HG02798 (cell line): Measurements from ENCODE around the gene CIART.
"Not testable (repeated sequence)": the region's sequence is repeated elsewhere in the genome, so short reads cannot be mapped to it uniquely, and the experiment has no call there.

Experiments
- ATAC-seq: cut with Tn5 transposase; IDR thresholded peaks from one replicate; pipeline ENCODE4 v1.9.1; 2021; ENCODE audit warnings: mild to moderate bottlenecking; ENCODE audit not compliant: unreplicated experiment, poor library complexity

CIART gene

DNA sequence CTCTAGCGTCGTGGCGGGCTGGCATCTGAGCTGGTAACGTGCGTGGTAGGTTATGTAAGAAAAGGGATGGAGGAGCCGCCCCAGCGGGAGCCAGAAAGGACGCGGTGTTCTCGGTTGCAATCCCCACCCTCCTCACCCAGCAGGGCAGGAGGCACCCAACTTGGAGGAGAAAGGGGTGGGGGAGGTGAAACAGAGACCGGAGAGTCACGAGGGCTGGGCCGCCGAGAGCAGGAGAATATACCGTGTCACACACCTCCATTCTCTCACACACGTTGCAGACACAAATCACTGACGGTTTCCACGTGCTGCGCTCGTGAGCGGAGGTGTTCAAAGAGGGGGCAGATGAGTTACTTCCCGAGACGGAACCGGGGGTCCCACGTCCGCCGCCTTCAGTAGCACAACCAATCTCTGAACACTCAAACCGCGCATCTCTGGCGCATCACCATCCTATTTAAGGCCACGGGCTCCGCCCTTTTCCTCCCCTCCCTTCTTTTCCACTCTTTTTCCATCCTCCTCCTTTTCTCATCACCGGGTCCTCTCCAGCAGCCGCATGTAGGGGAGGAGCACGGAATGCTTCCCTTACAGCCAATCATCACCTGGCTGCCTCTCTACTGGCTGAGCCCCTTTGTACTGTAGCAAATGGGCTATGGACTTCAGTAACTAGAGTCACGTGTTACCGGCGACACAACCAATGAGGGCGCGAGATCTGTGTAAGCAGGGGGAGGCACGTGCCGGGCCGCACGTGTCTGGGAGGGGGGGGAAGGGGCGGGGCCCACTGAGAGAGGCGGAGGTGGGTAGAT, at the start of gene CIART:
TSS of gene CIART (plus strand) at position 797 of the 800 bp plus-strand sequence. CDS start 714 bp downstream, outside the sequence.
- peak; percentile 77 for ATAC-seq

- ATAC-seq: not testable (repeated sequence)
Observed at GRCh38 chr1:150232921-150233320, 49.4 kb upstream of the CIART start.

DNA sequence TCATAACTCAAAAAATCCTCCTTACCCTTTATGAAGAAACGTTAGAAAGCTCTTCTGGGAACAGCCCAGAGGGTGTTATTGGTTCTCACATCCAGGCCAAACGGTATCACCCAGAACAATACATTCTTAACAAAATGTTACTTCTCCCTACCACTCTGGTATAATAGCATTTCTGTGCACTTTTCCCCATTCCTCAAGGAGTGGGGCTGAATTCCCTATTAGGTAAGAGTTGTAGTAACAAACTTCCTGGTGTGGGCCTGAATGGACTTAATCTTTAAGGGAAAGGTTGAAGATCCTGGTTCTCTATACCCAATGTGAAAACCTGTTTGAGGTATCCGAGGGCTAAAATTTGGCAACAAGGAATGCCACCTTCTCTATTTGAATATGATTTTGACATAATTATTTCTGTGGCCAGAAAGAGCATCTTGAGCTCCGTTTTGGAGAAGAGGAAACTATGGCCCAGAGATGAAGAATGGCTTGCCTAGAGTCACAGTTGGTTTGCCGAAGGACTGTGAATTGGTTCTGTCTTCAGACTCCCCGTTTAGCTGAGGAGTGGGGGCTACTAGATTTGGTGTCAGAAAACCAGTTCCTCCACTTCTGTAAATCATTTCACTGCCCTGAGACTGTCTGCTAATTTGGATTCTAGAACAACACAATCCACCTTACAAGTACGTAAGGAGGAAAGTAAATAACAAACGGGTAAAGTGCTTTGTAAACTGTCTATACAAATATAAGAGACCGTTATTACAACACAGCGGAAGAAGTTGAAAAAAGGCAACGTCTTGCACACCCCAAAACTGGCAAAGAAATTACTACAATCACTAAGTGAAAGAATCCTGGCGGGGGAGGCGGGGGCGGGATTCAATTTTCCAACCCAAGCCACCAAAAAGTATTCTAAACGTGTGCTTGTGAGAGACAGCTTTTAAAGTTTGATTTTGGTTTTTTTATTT, 48.7 kb upstream of the CIART start:
- no peak for ATAC-seq

- ATAC-seq: no peak
Observed at GRCh38 chr1:150234309-150234565, 48.1 kb upstream of the CIART start.

DNA sequence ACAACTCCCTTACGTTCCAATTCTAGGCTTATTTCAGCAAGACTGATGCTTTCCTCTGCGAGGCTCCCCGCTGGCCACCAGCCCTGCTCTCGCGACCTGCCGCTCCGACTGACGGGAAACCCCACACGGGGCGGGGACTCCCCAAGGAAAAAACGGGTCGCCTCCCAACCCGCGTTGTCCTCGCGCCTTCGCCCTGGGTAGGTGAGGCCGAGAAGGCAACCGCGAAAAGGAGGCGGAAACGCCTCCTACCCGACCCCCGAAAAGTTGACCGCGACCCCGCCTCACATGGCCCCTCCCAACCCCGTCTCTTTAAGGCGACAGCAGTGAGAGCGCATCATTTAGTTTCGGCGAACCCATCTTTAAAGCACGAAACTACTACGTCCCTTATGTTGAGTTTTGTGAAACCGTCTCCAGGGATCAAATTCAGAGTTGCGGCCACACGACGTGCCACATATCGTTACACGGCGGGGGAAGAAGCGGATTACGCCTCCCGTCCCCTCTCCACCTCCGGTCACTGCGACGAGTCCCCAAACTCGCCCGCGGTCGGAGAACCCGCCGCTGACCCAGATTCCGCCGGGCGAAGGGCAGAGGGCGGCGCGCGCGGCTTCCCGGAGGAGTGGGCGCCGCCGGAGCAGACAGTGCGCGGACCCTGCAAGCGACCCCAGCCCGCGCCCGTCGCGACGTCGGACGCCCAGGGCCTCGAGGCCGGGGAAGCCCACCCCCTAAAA, 47.6 kb upstream of the CIART start:
- ATAC-seq: peak; percentile 59

GRCh38 chr1:150235294-150235851, 47.0 kb upstream of the CIART start:
- ATAC-seq: peak; percentile 3

DNA sequence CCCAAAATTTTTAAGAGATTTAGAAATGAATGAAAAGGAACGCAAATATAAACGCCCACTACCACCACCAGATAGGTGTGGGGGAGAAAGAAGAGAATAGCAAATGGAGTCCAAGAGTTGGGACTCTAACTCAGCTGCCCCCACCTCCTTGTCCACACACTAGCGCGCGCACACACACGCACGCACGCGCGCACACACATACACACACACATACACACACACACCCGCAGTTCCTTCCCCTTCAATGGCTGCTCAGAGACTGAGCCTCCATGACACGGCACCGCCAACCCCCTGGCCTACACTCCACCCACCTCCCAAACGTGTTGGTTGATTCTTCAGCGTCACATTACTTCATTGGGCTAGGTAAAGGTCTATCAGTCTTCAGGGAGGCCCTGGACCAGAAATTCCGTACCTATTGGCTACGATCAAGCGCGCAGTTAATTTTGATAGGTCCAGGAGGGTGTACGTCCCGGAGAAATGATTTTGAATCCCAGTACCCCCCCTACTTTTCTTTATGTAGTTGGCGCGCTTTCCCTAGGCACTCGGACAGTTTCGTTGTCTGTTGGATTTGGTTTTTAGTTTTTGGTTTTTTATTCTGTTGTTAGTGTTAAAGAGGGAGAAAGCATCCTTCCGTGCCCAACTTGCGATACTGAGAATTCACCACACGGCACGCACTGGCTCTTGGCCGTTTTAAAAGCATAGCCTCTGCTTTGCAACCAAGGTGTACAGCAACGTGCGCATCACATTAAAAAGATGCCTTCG, 46.3 kb upstream of the CIART start, which contains the start of gene ANP32E:
TSS of gene ANP32E (minus strand) at position 261 of the 762 bp plus-strand sequence. CDS start 326 bp downstream, outside the sequence.
- ATAC-seq: peak; percentile 90

DNA sequence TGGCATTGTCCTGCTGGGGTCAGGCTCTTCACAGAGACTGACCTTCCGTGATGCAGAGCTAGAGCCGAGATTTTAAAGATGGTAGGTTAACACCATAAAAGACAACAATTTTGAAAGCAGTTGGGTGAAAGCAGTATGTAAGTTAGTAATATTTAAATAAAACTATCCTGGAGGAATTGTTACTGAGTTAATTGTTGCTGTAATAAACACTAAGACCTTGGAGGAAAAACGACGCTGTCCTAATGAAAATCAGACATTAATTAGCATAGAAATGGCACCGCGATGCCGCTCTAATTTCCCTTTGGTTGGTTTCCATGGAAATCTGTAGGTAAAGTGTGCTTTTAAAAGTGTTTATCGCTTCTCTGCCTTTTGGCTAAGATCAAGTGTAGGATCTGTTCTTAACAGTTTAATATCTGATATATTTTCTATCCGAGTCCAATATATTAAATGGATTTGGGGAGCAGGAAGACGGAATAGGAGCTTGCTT, 45.7 kb upstream of the CIART start:
- ATAC-seq: no peak

- not testable (repeated sequence) for ATAC-seq
Observed at GRCh38 chr1:150237176-150237575, 45.2 kb upstream of the CIART start.

DNA sequence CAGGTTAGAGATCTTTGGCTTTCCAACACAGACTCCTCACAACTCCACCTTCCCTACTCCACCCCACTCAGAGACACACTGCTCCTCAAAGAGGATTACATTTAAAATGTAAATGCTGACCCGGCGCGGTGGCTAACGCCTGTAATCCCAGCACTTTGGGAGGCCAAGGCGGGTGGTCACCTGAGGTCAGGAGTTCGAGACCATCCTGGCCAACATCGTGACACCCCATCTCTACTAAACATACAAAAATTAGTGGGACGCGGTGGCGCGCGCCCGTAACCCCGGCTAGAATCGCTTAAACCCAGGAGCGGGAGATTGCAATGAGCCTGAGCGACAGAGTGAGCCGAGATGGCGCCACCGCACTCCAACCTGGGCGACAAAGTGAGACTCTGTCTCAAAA, 44.6 kb upstream of the CIART start:
- no peak for ATAC-seq

DNA sequence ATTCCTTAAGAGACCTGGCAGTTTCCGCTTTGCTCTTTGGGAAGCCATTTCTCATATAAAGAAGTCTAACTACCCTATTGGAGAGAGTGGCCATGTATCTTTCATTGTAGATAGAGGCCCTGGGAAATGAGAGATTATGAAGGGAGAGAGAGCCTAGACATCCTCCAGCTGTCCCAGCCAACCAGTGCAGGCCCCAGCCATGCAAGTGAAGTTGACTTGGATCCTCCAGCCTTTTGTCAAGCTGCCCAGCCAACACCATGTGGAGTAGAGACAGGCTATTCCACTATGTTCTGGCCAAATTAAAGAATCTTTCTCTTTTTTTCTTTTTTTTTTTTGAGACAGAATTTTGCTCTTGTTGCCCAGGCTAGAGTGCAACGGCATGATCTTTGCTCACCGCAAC, 39.4 kb upstream of the CIART start:
- ATAC-seq: no peak

- ATAC-seq: no peak
Observed at GRCh38 chr1:150249936-150250335, 32.4 kb upstream of the CIART start.

DNA sequence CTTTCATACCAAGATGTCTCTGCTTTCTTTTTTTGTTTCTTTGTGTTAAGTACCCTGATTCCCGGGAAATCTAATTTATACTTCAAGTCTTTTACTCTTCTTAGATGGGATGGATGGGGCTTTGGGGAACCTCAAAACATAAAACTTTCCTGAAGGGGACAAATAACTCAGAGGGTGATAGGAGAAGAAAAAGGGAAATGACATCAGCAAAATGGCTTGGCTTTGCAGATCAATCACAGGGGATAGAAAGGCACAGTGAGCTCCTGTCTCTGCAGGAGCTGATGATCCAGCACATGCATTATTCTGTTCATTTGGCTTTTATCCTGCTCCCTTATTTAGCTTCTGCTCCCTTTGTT, 26.2 kb upstream of the CIART start:
- no peak for ATAC-seq

DNA sequence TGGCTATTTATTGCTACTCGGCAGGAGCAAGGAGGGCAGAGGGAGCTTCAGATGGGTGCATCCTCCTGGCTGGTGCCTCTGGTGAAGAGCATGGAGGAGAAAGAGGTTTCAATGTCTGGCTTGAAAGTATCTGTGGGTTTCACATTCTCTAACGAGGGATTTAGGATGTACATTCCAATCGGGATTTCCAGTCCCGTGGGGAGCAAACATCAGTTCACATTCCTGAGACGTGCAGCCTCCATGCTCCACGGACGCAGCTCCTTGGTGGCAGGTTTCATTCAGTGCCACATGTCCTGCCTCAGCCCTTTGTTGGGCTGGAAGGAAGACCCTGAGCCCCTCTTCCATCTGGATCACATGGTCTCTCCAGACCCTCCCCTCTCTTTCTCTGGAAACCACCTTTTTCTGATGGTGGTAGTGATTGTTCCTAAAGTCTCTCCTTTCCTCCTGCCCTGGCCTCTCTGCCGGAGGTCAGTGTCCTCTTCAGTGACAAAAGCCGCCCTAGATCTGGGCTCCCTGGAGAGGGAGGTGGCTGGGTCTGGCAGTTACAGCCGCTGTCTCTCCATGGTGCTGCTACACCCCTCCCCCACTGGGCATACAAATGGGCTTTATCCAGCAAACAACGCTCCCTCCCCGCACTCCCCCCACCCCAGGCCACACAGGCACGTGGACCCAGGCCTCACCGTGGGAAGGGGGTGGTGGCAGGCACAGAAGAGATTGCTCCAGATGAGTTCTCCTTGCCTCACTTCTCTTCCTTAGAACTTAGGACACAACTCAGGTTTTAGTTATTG, 25.6 kb upstream of the CIART start:
- ATAC-seq: no peak

DNA sequence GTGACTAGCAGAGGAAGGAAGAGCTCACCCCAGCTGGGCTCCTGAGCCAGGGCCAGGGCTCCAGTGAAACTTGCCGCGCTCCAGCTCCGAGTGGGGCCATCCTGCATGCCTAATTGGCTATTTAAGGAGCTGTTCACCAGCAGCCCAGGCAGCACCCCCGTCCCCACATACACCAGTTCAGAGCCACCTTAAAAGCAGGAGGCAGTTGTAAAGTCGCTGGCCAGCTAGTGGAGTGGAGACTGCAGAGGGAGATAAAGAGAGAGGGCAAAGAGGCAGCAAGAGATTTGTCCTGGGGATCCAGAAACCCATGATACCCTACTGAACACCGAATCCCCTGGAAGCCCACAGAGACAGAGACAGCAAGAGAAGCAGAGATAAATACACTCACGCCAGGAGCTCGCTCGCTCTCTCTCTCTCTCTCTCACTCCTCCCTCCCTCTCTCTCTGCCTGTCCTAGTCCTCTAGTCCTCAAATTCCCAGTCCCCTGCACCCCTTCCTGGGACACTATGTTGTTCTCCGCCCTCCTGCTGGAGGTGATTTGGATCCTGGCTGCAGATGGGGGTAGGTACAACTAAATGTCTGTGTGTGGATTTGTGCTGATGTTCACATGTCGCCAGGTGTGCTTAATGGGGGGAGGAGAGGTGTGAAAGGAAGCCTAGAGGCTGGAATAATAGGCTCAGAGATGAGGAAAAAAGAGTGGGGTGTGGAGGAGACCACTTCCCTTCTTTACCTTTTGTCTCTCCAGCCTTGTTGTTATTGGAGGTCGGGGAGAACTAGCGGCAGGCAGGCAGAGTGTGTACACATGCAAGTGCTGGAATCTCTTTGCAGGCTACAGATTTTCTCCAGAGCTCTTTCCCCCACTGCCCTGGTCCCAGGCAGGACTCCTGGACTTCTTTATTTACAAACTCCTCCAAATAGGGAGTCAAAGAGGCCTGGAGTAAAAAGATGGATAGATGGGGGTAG, 24.4 kb upstream of the CIART start, which contains the start of gene CA14:
TSS of gene CA14 (plus strand) at position 151 of the 962 bp plus-strand sequence. CDS start at position 506, 355 bp downstream.
- no peak for ATAC-seq

DNA sequence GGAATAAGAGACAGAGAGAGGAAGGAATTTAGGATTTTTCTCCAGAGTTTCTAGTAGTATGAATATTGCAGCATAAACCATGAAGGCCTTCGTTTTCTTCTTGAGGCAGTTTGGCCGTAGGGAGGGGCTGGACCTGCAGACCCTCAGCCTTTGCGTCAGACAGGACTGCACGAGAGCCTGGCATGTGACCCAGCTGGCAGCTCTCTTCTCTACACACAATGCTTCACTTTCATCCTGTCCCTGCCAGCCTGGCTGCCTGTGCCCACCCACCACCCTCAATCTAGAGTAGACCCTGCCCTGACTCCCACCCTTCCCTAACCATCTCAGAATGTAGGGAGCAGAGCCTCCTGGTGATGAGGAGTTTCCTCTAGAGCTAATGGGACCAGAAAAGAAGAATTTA, 23.1 kb upstream of the CIART start:
- no peak for ATAC-seq
